ENCODE data around the gene GBX1. TPM values are rescaled to one million over a fixed set of nuclear protein-coding genes. Genes with fewer than 3 reads are reported as not detected.

Gene GBX1
- total RNA-seq, 2 experiments from 2014 or later, result not detected

- no peak overlapping the region for H3K4me3 ChIP-seq (ENCODE audit: low read depth, low read length, poor library complexity, severe bottlenecking)
- intact Hi-C loops (cut with micrococcal nuclease; ENCODE audit: unreplicated experiment), result loop anchor here (5.0 kb wide), 1 partner anchor 181 kb away; no protein-coding TSS in a partner anchor
- no peak overlapping the region for H3K27ac ChIP-seq (ENCODE audit: low read depth, low read length, poor library complexity, severe bottlenecking)
- no peak for DNase-seq (ENCODE audit: low spot score)
- H2AFZ ChIP-seq (ENCODE audit: low read length), result no peak overlapping the region
- BruUV-seq (replicated peaks), result no TSS peak
- no peaks in the 10 kb centered on the region for H3K36me3 ChIP-seq (ENCODE audit: insufficient read depth, low read length)
- no peaks in the 10 kb centered on the region for H3K4me1 ChIP-seq (ENCODE audit: insufficient read depth, low read length, poor library complexity, severe bottlenecking)
- CTCF ChIA-PET (ENCODE audit: unreplicated experiment), result no interaction called here
- H3K9me3 ChIP-seq (ENCODE audit: low read length), result no peaks in the 10 kb centered on the region
- no peak overlapping the region for H3K4me2 ChIP-seq (ENCODE audit: low read length)
- H4K20me1 ChIP-seq (ENCODE audit: insufficient read depth, low read length), result no peaks in the 10 kb centered on the region
- POLR2A ChIA-PET, result no interaction called here
- H3K79me2 ChIP-seq (ENCODE audit: insufficient read depth, low read depth, low read length), result no peaks in the 10 kb centered on the region
- H3K9me2 ChIP-seq (ENCODE audit: insufficient read depth, low read length), result no peaks in the 10 kb centered on the region
- TF ChIP-seq CTCF (conservative IDR thresholded peaks at IDR 0.05; ENCODE audit: low read length), result no peak
- no peak for TF ChIP-seq EZH2phosphoT487 (IDR thresholded peaks at IDR 0.05; ENCODE audit: borderline replicate concordance, low read depth, low read length)
These were observed 45.9 kb downstream of the GBX1 start for GRCh38 chr7:151121380-151122170.

GRCh38 chr7:151120896-151121295 lies 46.6 kb downstream of the GBX1 start:
- TF ChIP-seq CTCF (conservative IDR thresholded peaks at IDR 0.05; ENCODE audit: low read length) (no peak), EZH2phosphoT487 (IDR thresholded peaks at IDR 0.05; ENCODE audit: borderline replicate concordance, low read depth, low read length) (no peak)
- Histone ChIP-seq H3K4me2 (ENCODE audit: low read length) (no peak overlapping the region), H3K9me3 (ENCODE audit: low read length) (no peaks in the 10 kb centered on the region), H3K4me3 (ENCODE audit: low read depth, low read length, poor library complexity, severe bottlenecking) (no peak overlapping the region), H3K9me2 (ENCODE audit: insufficient read depth, low read length) (no peaks in the 10 kb centered on the region), H3K27ac (ENCODE audit: low read depth, low read length, poor library complexity, severe bottlenecking) (no peak overlapping the region), H3K36me3 (ENCODE audit: insufficient read depth, low read length) (no peaks in the 10 kb centered on the region), H4K20me1 (ENCODE audit: insufficient read depth, low read length) (no peaks in the 10 kb centered on the region), H3K4me1 (ENCODE audit: insufficient read depth, low read length, poor library complexity, severe bottlenecking) (no peaks in the 10 kb centered on the region), H3K79me2 (ENCODE audit: insufficient read depth, low read depth, low read length) (no peaks in the 10 kb centered on the region), H2AFZ (ENCODE audit: low read length) (no peak overlapping the region)
- POLR2A ChIA-PET, result no interaction called here
- BruUV-seq (replicated peaks), result no TSS peak
- no peak for DNase-seq (ENCODE audit: low spot score)
- intact Hi-C loops (cut with micrococcal nuclease; ENCODE audit: unreplicated experiment), result loop anchor here (5.0 kb wide), 1 partner anchor 181 kb away; no protein-coding TSS in a partner anchor
- CTCF ChIA-PET (ENCODE audit: unreplicated experiment), result interaction anchor here (0.6 kb wide), 1 partner anchor 15 kb away, joined by 3 read pairs; no protein-coding TSS in a partner anchor

- H3K4me1 ChIP-seq (ENCODE audit: insufficient read depth, low read length, poor library complexity, severe bottlenecking), result no peaks in the 10 kb centered on the region
- no peak overlapping the region for H3K27ac ChIP-seq (ENCODE audit: low read depth, low read length, poor library complexity, severe bottlenecking)
- no peaks in the 10 kb centered on the region for H4K20me1 ChIP-seq (ENCODE audit: insufficient read depth, low read length)
- CTCF ChIA-PET (ENCODE audit: unreplicated experiment), result no interaction called here
- no peaks in the 10 kb centered on the region for H3K9me3 ChIP-seq (ENCODE audit: low read length)
- no TSS peak for BruUV-seq (replicated peaks)
- DNase-seq (ENCODE audit: low spot score), result no peak
- H2AFZ ChIP-seq (ENCODE audit: low read length), result no peak overlapping the region
- H3K79me2 ChIP-seq (ENCODE audit: insufficient read depth, low read depth, low read length), result no peaks in the 10 kb centered on the region
- no peak overlapping the region for H3K4me2 ChIP-seq (ENCODE audit: low read length)
- intact Hi-C loops (cut with micrococcal nuclease; ENCODE audit: unreplicated experiment), result loop anchor here (5.0 to 10.0 kb wide), 2 partner anchors 182 to 225 kb away; no protein-coding TSS in a partner anchor
- H3K36me3 ChIP-seq (ENCODE audit: insufficient read depth, low read length), result no peaks in the 10 kb centered on the region
- H3K9me2 ChIP-seq (ENCODE audit: insufficient read depth, low read length), result no peaks in the 10 kb centered on the region
- TF ChIP-seq CTCF (conservative IDR thresholded peaks at IDR 0.05; ENCODE audit: low read length), result no peak
- no peak for TF ChIP-seq EZH2phosphoT487 (IDR thresholded peaks at IDR 0.05; ENCODE audit: borderline replicate concordance, low read depth, low read length)
- POLR2A ChIA-PET, result no interaction called here
- H3K4me3 ChIP-seq (ENCODE audit: low read depth, low read length, poor library complexity, severe bottlenecking), result no peak overlapping the region
These were observed 47.6 kb downstream of the GBX1 start for GRCh38 chr7:151119902-151120301.

Measured in OCI-LY7 (cell line).